Loucy (cell line): Measurements from ENCODE around the gene GAREM1.

ENCODE experiments used
- EZH2phosphoT487 ChIP-seq: fragments of 200-600 bp; IDR thresholded peaks from 2 replicates; pipeline ENCODE4 v1.6.1; 2018; ENCODE audit warnings: antibody characterized with exemption, mild to moderate bottlenecking, moderate library complexity, borderline replicate concordance
- TF ChIP-seq, protein P1 (sequence below): fragments of 200-600 bp; sonication (generic); conservative IDR thresholded peaks from 2 replicates; pipeline ENCODE4 v1.5.1; 2014; ENCODE audit warnings: mild to moderate bottlenecking, antibody characterized with exemption, low read length

DNA sequence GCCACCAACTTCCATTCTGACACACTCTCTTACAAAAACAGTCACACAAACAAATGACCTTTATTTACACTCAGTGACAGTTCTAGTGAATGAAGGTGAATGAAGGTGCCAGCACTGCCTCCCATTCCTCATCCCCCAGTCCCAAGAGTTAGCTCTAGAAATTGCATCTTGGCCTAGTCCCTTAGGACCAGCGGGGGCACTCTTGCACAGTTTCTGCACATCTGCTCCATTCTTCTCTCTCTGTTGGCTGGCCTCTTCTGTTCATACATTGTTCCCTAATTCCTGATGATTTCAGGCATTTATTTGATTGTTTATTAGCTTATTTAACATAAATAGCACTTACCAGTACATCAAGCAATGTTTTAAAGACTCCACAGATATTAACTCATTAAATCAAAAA is 30.9 kb downstream of the GAREM1 start:
- TF ChIP-seq, protein P1, sequence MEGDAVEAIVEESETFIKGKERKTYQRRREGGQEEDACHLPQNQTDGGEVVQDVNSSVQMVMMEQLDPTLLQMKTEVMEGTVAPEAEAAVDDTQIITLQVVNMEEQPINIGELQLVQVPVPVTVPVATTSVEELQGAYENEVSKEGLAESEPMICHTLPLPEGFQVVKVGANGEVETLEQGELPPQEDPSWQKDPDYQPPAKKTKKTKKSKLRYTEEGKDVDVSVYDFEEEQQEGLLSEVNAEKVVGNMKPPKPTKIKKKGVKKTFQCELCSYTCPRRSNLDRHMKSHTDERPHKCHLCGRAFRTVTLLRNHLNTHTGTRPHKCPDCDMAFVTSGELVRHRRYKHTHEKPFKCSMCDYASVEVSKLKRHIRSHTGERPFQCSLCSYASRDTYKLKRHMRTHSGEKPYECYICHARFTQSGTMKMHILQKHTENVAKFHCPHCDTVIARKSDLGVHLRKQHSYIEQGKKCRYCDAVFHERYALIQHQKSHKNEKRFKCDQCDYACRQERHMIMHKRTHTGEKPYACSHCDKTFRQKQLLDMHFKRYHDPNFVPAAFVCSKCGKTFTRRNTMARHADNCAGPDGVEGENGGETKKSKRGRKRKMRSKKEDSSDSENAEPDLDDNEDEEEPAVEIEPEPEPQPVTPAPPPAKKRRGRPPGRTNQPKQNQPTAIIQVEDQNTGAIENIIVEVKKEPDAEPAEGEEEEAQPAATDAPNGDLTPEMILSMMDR, result peak; percentile 61
- TF ChIP-seq EZH2phosphoT487, result no peak
